Measurements from ENCODE around the gene FAHD2A.
"Not testable (repeated sequence)": the region's sequence is repeated elsewhere in the genome, so short reads cannot be mapped to it uniquely, and the experiment has no call there.

FAHD2A gene, protein sequence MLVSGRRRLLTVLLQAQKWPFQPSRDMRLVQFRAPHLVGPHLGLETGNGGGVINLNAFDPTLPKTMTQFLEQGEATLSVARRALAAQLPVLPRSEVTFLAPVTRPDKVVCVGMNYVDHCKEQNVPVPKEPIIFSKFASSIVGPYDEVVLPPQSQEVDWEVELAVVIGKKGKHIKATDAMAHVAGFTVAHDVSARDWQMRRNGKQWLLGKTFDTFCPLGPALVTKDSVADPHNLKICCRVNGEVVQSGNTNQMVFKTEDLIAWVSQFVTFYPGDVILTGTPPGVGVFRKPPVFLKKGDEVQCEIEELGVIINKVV

DNA sequence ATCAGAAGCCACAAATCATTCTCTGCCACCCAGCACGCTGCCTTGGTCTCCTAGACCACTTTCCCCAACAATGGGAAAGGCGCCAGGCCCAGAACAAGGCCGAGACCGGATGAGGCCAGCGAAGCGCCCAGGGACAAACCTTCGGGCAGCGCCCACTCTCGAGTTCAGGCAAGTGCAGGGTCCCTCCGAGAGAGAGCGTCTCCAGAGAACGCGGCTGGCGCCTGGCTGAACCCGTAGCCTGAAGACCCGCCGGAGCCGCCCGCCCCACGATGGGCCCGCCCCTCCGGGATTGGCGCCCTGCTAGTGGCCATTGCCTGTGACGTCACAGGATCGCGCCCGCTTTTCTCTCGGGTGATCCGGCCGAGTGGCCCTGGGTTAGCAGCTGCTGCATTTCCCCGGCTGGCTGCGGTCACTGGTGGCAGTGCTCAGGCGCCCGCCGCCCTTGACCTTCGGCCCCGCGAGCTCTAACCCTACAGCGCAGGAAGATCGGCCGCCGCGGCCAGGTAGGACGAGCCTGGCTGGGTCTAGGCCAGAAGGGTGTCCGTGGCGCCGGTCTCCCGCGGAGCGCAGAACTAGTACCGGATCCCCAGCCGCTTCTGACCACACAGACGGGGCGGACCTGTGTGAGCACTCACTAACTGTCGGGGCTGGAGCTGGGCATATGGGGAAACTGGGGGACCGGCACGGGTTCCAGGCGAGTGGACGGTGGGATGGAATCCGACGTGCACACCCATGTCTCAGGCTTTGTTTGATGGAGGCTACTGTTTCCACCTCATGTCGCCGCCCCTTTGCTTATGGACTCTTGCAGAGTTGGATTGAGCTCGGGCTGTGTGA lies at the start of gene FAHD2A:
FAHD2A (plus strand) TSS at position 339 of the 834 bp plus-strand sequence. CDS start 2,851 bp downstream, outside the sequence.
- peak; percentile 70 to 99 (median 90) for DNase-seq

DNA sequence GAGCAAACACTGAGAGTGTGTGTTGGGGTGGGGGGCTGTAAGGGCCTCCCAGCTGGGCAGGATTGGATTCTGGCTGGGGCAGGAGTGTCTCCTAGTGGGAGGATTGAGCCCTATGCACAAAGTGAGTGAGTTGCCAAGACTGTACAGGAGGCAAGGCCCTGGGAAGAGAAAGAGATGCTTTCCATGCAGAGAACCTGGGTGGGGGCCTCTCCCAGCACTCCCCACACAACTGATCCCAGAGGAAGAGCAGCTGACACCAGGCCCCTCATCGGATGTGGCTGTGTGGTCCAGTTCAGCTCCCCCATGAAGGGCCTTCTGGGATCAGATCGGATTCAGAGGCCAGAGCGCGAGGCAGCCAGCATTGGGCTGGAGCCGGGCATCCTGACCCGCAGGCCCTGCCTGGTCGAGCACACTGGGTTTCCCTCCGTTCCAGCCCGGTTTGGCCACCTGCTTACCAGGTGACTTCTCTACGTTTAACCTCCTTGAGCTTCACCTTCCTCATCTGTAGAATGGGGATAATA lies 49.4 kb upstream of the FAHD2A start:
- no peak for DNase-seq

DNA sequence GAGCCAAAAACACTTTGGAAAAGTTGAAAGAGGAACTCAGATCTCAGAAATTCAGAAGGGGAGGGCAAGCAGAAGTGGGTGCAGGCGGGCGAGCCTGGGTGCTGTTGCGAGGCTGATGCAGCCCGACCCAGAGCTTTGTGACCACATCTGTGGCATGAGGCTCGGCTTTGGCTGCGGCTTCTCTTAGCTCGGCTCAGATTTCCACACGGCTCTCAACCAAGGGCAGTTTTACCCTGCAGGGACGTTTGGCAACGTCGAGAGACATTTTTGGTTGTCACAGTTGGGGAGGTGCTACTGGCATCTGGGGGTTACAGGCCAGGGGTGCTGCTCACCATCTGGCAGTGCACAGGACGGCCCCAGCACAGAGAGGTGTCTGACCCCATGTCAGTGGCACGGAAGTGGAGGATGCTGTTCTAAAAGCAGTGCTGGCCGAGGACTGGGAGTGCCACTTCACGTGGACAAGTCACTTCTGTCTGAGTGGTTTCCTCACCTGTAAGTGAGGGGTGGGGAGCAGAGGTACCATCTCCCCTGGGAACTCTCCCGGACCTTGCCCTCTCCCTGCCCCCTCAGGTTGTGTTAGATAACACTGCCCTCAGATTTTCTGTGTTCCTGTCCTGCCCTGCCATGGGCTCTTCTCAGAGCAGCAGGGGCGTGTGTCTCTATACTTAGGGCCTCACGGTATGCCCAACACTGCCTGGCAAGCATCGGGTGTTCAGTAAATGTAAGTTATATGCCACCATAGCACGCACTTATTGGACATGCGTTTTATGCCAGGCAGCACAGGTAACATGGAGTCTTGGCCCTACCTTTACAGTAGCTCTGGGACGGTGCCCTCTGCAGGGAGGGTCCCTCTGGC lies 48.7 kb upstream of the FAHD2A start:
- DNase-seq, result no peak

DNA sequence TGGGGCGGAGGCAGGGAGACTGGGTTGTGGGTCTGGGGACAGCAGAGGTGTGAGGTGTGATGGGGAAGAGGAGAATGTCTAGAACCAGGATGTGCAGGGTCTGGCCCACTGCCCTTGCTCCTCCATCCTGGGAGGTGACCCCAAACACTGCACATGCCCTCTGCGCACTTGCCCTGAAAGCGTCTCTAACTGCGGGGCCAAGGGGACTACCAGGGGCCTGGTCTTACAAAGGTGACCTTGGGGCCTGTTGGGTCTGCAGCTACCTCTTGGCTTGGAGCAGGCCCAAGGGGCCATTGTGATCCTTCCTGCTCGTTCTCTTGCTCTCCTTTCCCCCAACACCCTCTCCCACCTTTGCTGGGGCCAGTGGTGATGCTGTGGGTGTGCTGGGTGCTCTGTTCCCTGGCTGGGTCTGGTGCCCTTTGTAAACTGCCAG lies 48.0 kb upstream of the FAHD2A start:
- DNase-seq, result no peak

DNA sequence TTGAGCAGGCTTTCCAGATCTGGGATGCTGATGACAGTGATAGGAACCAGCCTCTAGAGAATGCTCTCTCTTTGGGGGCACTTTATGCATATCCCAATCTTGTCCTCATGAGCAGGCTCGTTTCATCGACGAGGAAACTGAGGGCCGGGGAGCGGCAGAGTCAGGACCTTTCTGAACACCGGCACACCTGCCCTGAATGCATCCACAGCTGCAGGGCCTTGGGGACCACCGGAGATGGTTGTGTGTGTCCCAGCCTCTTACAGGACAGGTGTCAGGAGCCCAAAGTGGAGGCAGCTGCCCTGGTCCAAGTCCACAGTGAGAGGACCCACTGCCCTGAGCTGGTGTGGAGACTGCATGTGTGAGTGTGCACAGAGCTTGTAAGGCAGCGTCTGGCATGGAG lies 47.6 kb upstream of the FAHD2A start:
- DNase-seq, result no peak

DNA sequence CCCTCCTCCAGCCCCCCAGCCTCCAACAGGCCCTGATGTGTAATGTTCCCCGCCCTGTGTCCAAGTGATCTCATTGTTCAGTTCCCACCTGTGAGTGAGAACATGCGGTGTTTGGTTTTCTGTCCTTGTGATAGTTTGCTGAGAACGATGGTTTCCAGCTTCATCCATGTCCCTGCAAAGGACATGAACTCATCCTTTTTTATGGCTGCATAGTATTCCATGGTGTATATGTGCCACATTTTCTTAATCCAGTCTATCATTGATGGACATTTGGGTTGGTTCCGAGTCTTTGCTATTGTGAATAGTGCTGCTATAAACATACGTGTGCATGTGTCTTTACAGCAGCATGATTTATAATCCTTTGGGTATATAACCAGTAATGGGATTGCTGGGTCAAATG lies 47.0 kb upstream of the FAHD2A start:
- not testable (repeated sequence) for DNase-seq

DNA sequence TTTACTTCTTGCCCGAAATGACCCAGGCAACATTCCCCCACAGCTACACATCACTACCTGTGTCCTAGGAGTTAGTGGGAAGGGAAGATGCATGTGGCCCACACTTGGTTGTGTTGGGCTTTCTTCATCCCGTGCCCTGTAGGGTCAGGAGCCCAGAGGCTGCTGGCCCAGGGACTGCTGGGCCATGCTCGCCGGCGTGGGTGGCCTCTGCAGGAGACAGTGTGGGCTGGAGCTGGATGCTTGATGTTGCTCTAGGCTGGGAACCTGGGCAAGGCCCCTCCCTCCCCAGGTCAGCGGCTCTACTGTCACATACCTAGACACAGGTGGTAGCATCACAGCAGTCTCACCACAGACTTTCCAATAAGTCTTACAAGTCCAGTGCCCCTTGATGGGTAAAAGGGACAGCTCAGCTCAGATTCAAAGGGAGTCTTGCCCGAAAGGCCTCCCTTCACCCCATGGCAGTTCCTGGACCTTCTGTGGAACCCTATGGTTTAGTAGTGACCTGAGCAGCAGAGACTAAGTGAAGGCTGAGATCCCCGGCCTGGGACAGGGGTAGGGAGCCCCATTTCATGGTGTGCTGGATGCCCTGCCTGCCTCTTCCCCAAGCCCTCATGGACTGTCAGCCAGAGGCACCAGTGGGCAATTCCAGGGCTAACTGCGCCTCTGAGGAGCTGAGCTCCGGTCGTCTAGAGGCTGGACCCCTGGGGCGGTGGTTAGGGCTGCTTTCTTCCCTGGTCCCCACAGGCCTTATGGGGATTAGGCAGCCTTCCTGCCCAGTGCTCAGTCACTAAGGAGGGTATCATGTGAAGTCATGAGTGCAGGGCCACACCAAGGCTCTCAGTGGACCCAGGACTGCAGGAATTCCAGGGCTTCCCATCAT lies 45.4 kb upstream of the FAHD2A start:
- no peak for DNase-seq

DNA sequence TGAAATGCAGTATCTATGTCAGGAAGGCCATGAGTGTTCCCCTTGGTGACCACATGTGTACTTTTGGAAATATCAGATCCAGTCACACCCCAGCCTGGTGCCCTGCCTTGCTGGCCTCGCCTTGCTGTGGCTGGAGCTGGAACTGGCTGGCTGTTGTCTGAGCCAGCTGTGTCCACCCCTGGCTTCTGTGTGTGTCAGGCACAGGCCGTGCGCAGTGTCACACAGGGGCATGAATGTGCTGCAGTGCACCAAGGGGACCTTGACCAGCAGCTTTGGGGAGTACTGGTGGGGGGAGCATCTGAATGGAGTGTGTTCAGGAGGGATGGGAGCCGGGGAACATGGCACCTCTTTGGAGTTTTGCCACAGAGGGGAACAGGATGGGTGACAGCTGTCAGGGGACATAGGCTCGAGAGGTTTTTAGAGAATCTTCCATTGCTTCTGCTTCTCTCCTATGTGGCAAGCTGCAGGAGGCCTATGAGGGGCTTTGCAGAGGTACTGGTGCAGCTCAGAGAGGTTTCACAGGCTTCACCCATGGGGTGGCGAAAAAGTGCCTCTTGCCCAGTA lies 44.7 kb upstream of the FAHD2A start:
- DNase-seq, result no peak

DNA sequence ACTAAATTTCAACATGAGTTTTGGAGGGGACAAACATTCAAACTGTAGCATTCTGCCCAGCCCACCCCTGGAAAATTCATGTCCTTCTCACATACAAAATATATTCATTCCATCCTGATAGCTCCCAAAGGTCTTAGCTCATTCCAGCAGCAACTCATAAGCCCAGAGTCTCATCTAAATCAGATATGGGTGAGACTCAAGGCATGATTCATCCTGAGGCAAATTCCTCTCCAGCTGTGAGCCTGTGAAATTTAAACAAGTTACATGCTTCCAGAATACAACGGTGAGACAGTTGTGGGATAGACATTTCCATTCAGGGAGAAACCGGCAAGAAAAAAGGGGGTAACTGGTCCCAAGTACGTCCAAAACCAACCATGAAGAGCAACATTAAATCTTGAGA lies 43.5 kb upstream of the FAHD2A start:
- DNase-seq, result no peak

DNA sequence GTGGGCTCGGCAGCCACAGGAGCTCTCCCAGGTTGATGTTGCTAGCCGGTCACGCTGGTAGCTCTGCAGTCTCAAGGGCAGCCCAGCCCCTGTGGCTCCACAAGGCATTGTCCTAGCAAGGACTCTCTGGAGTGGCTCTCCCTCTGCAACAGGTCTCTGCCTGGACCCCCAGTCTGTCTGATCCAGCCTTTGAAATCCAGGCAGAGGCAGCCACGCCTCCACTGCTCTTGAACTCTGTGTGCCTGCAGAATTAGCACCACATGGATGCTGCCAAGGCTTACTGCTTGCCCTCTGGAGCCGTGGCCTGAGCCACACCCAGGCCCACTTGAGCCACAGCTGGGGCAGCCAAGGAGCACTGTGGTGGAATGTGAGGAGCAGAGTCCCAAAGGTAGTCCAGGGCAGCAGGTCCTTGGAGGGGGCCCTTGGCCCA lies 43.0 kb upstream of the FAHD2A start:
- DNase-seq, result no peak

DNA sequence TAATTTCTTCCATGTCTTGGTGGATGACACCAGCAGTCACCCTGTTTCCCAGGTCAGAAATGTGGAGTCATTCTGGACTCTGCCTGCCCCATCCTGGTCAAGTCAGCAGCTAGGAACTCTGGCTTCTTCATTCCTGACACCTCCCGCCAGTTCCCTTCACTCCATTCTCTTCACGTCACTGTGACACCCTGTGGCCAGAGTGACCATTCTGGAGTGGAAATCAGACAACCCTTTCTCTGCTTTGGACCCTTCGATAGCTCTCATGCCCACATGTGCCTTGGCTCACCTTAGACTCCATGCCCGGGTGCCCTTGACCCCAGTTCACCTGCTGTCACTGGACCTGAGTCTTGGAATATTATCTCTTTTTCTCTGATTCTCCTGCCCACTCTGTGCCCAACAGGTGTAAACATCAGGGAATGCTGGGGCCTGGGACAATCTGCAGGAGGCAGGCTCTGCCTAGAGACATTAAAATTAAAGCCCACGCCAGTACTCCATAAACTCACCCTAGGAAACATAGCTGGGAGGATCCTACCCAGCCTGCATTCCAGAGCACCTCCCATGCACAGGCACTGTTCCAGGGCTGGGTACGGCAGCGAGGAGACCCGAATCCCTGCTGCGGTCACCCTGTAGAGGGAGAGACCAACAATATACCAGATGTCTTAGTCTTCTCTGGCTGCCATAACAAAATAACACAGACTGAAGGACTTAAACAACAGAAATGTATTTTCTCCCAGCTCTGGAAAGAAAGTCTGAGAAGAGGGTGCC lies 41.1 kb upstream of the FAHD2A start:
- DNase-seq, result no peak

DNA sequence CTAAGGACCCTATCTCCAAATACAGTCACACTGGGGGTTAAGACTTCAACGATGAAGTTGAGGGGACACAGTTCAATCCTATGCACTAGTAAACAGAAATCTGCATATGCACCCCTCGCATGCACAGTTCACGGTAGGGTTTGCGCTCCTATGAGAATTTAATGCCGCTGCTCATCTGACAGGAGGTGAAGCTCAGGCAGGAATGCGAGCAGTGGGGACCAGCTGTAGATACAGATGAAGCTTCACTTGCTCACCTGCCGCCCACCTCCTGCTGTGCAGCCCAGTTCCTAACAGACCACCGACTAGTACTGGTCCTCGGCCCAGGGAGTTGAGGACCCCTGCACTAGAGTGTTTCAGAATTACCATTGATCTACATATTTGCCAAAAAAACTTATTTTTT lies 40.0 kb upstream of the FAHD2A start:
- no peak for DNase-seq

DNA sequence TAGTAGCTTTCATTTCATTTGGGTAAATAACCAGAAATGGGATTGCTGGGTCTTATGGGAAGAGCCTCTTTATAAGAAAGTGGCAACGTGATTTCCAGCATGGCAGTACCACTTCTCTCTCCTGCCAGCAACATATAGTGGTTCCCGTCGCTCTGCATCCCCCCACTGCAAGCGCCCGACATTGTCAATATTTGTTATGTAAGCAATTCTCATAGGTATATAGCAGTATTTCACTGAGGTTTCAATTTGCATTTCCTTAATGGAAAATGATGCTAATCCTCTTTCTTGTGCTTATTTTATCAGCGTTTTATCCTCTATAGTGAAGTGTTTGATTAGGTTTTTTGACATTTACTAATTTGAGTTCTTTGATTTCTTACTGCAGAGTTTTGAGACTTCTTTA lies 36.0 kb upstream of the FAHD2A start:
- DNase-seq, result no peak

DNA sequence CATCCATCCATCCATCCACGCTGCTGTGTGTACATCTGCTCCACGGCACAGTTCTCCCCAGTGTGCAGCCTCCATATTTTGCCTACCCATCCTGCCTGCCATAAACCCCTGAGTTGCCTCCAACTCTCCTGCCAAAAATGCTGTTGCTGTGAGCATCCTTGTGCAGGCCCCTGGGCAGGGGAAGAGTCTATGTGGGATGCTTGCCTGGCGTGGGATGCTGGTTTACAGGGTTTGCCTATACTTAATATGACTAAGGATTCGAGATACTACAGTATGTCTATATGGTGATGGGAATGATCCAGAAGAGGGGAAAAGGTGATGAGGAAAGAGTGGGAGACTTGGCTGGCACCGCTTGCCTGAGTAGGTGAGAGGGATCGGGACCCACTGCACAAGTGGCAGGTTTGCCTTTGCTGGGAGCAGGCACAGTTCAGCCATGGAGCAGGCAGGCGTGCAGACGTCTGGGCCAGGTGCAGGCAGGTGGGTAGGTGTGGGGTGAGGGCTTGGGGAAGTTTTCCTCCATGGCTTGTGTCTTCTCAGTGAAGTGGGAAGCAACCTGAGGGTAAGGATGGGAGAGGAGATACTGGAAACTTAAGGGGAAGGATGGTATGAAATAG lies 30.2 kb upstream of the FAHD2A start:
- no peak for DNase-seq

DNA sequence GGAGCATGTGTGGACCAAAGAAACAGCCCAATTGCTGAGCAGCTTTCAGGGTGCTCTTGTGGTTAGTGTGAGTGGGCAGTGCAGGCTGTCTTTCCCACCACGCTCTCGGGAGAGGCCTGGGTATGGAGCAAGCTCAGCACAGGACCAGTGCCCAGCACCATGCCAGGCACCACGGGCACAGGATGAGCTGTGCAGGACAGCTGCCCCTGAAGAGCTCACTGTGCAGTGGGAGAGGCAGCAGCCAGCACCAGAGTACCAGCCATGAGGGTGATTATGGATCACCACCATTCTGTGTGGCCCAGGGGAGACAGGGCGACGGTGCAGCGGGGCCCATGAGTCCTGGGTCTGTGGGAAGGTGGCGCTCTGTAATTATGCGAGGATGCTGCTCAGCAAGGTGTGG lies 29.7 kb upstream of the FAHD2A start:
- DNase-seq, result no peak

DNA sequence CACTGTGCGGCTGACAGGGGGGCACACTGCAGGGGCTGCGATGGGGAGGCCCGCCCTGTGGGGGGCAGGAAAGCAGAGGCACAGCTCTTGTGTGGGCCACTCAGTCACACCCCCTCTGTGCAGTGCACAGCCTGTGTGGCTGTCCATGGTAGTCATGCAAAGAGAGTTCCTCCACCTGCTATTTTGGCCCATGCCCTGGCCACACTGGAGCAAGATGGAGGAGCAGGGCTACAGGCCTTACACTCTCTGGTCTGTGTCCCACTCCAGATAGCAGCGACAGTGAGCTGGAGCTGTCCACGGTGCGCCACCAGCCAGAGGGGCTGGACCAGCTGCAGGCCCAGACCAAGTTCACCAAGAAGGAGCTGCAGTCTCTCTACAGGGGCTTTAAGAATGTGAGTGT lies 28.5 kb upstream of the FAHD2A start:
- DNase-seq, result no peak

DNA sequence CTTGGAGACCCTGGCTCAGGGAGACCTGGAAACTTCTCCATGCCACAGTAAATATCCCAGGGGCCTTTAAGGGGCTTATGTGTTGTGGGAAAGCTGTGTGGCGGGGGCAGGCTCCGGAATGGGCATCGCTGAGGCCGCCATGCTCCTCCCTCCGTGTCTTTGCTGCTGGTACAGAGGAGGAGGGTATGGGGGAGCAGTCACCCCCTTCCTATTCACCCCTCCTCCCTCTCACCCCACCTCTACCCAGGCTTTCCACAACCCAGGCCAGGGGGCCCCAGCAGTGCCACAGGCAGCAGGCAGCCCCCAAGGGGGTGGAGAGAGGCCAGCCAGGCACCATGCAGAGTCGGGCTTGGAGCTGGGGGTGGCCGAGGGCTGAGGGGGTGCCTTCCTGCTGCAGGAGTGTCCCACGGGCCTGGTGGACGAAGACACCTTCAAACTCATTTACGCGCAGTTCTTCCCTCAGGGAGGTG lies 28.0 kb upstream of the FAHD2A start:
- DNase-seq, result no peak

DNA sequence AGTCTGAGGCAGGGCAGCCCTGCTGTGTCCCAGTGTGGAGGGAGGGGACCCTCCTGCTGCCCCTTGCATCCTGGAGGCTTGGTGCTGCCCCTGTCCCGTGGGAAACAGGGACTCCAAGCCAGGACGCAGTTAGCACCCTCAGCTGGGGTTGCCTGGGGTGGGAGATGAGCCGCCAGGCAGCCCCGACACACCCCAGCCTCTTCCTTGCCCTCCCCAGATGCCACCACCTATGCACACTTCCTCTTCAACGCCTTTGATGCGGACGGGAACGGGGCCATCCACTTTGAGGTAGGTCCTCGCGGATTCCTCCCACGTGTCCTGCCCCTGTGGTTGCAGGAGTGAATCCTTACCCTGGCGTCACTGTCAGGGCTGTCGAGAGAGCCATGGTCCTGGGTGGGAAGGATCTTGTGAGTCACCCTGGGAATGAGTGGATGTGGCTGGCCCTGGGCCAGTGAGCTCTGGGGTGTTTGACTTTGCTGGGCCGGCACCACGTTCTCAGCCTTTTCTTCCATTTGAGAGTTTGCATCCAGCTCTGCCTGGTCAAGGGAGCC lies 27.5 kb upstream of the FAHD2A start:
- DNase-seq, result peak in 1 of 56 donors; percentile 7

Measured in amygdala (tissue), 56 donors.